Posterior cingulate gyrus (tissue), 11 donors: ENCODE measurements around the gene OR7D2.
A peak's percentile ranks its signal among the peaks of the same experiment; 100 is the strongest.
"Not testable (repeated sequence)": the region's sequence is repeated elsewhere in the genome, so short reads cannot be mapped to it uniquely, and the experiment has no call there.

ENCODE experiments used
- DNase-seq, 10 donors: peaks; one replicate each; pipeline versions ENCODE4 v3.0.0 to v3.0.0-alpha.2; 2020 to 2021; ENCODE audit warnings: mixed read lengths in 3 of 10
- intact Hi-C: fragments of 100-400 bp; cut with DNase I; formaldehyde crosslinking; loops from one replicate; pipeline ENCODE4 v1.15.1; 2023

OR7D2 gene

GRCh38 chr19:9198044-9198443 lies 19.3 kb downstream of the OR7D2 start:
- DNase-seq, intact Hi-C loops: not testable (repeated sequence)

- DNase-seq: peak; percentile 23 to 96 (median 68)
- intact Hi-C loops: loop anchor here (5.0 kb wide), 1 partner anchor 592 kb away; no protein-coding TSS in a partner anchor
These were observed 26.8 kb downstream of the OR7D2 start for GRCh38 chr19:9205501-9206113.

- intact Hi-C loops: no loop called here
These were observed 40.7 kb downstream of the OR7D2 start, which contains the start of gene OR7D4 for GRCh38 chr19:9219489-9219888. TSS of gene OR7D4 (minus strand) at chr19:9219589. CDS start at chr19:9214837, 4,752 bp downstream.

More at GRCh38 chr19:9219489-9219888, 40.7 kb downstream of the OR7D2 start, which contains the start of gene OR7D4:
- DNase-seq: no peak
